Subcutaneous abdominal adipose tissue (tissue), 5 donors: ENCODE measurements around the gene ZNF331.
"Not testable (repeated sequence)": the region's sequence is repeated elsewhere in the genome, so short reads cannot be mapped to it uniquely, and the experiment has no call there.

Experiments
- H3K27ac ChIP-seq: one replicate; pipeline ENCODE4 v1.7.0; 2013; ENCODE audit warnings: low read depth, mild to moderate bottlenecking, inconsistent platforms, low read length, moderate library complexity
- H3K27me3 ChIP-seq, 5 donors: one replicate each; pipeline ENCODE4 v1.7.0; 2013; ENCODE audit warnings: low read length in 5 of 5, inconsistent platforms in 1 of 5; ENCODE audit not compliant: control insufficient read depth in 5 of 5, insufficient read depth in 4 of 5
- H3K36me3 ChIP-seq, 5 donors: one replicate each; pipeline ENCODE4 v1.7.0; 2013; ENCODE audit warnings: low read length in 5 of 5; ENCODE audit not compliant: control insufficient read depth in 5 of 5, insufficient read depth in 5 of 5
- H3K4me1 ChIP-seq, 5 donors: one replicate each; pipeline ENCODE4 v1.7.0; 2013; ENCODE audit warnings: low read length in 5 of 5, mild to moderate bottlenecking in 3 of 5, moderate library complexity in 1 of 5; ENCODE audit not compliant: control insufficient read depth in 5 of 5, insufficient read depth in 5 of 5
- H3K4me3 ChIP-seq, 5 donors: one replicate each; pipeline ENCODE4 v1.7.0; 2013; ENCODE audit warnings: low read length in 5 of 5, low read depth in 1 of 5
- H3K9ac ChIP-seq, 5 donors: one replicate each; pipeline ENCODE4 v1.7.0; 2013; ENCODE audit warnings: low read length in 5 of 5, mild to moderate bottlenecking in 4 of 5, moderate library complexity in 3 of 5
- H3K9me3 ChIP-seq, 5 donors: one replicate each; pipeline ENCODE4 v1.7.0; 2013; ENCODE audit warnings: low read length in 5 of 5; ENCODE audit not compliant: control insufficient read depth in 5 of 5
- donor health status: healthy.
- donor health status: healthy.
- donor health status: healthy.
- donor health status: healthy.
- donor health status: healthy.

ZNF331 gene

GRCh38 chr19:53507523-53508442 is 30.2 kb upstream of the ZNF331 start:
- H3K27ac ChIP-seq: no peak overlapping the region
- no peak overlapping the region for H3K4me3 ChIP-seq
- peaks cover 3 to 17% (median 11%) of the 10 kb centered on the region in 5 donors for H3K4me1 ChIP-seq
- no peak overlapping the region for H3K9ac ChIP-seq
- H3K36me3 ChIP-seq: peaks cover 0 to 15% (median 0%) of the 10 kb centered on the region in 5 donors
- H3K9me3 ChIP-seq: no peaks in the 10 kb centered on the region
- no peaks in the 10 kb centered on the region for H3K27me3 ChIP-seq

GRCh38 chr19:53509443-53509842 is 28.5 kb upstream of the ZNF331 start:
- H3K4me3 ChIP-seq: no peak overlapping the region
- no peaks in the 10 kb centered on the region for H3K9me3 ChIP-seq
- H3K36me3 ChIP-seq: peaks cover 0 to 17% (median 0%) of the 10 kb centered on the region in 5 donors
- H3K4me1 ChIP-seq: peaks cover 3 to 15% (median 6%) of the 10 kb centered on the region in 5 donors
- peak overlapping the region in 1 of 5 donors; percentile 12 for H3K9ac ChIP-seq
- no peaks in the 10 kb centered on the region for H3K27me3 ChIP-seq
- H3K27ac ChIP-seq: no peak overlapping the region

GRCh38 chr19:53509845-53510244 is 28.1 kb upstream of the ZNF331 start:
- Histone ChIP-seq H3K9ac (no peak overlapping the region), H3K4me3 (no peak overlapping the region), H3K4me1 (peaks cover 2 to 11% (median 3%) of the 10 kb centered on the region in 5 donors), H3K36me3 (peaks cover 0 to 14% (median 0%) of the 10 kb centered on the region in 5 donors), H3K9me3 (no peaks in the 10 kb centered on the region), H3K27me3 (no peaks in the 10 kb centered on the region), H3K27ac (no peak overlapping the region)

GRCh38 chr19:53511357-53511756 is 26.6 kb upstream of the ZNF331 start:
- Histone ChIP-seq H3K4me3 (no peak overlapping the region), H3K27ac (no peak overlapping the region)

GRCh38 chr19:53511933-53512374 is 26.0 kb upstream of the ZNF331 start:
- Histone ChIP-seq H3K4me1 (peaks cover 0 to 7% (median 2%) of the 10 kb centered on the region in 5 donors), H3K9ac (no peak overlapping the region), H3K9me3 (no peaks in the 10 kb centered on the region), H3K4me3 (no peak overlapping the region), H3K27me3 (no peaks in the 10 kb centered on the region), H3K36me3 (peaks cover 0 to 8% (median 0%) of the 10 kb centered on the region in 5 donors), H3K27ac (no peak overlapping the region)

More at GRCh38 chr19:53511357-53511756, 26.6 kb upstream of the ZNF331 start:
- H3K27me3 ChIP-seq: no peaks in the 10 kb centered on the region
- H3K9me3 ChIP-seq: no peaks in the 10 kb centered on the region
- peaks cover 0 to 11% (median 0%) of the 10 kb centered on the region in 5 donors for H3K36me3 ChIP-seq
- peaks cover 0 to 7% (median 2%) of the 10 kb centered on the region in 5 donors for H3K4me1 ChIP-seq
- no peak overlapping the region for H3K9ac ChIP-seq

- H3K4me3 ChIP-seq, H3K9me3 ChIP-seq, H3K36me3 ChIP-seq, H3K27me3 ChIP-seq, H3K27ac ChIP-seq, H3K9ac ChIP-seq: not testable (repeated sequence)
- H3K4me1 ChIP-seq: peaks cover 0 to 18% (median 4%) of the 10 kb centered on the region in 5 donors
These were observed 22.9 kb upstream of the ZNF331 start for GRCh38 chr19:53515047-53515446.

- Histone ChIP-seq H3K4me3 (no peak overlapping the region), H3K36me3 (peaks cover 0 to 6% (median 0%) of the 10 kb centered on the region in 5 donors), H3K27me3 (peaks cover 0 to 8% (median 0%) of the 10 kb centered on the region in 5 donors), H3K27ac (no peak overlapping the region), H3K4me1 (peaks cover 7 to 32% (median 19%) of the 10 kb centered on the region in 5 donors), H3K9ac (no peak overlapping the region), H3K9me3 (peaks cover 0 to 5% (median 0%) of the 10 kb centered on the region in 5 donors)
These were observed 20.7 kb upstream of the ZNF331 start for GRCh38 chr19:53517114-53517741.

GRCh38 chr19:53518121-53518520 is 19.8 kb upstream of the ZNF331 start:
- Histone ChIP-seq H3K9me3 (peaks cover 0 to 5% (median 0%) of the 10 kb centered on the region in 5 donors), H3K4me3 (no peak overlapping the region), H3K27me3 (peaks cover 0 to 8% (median 0%) of the 10 kb centered on the region in 5 donors), H3K9ac (no peak overlapping the region), H3K27ac (no peak overlapping the region), H3K4me1 (peaks cover 7 to 32% (median 19%) of the 10 kb centered on the region in 5 donors), H3K36me3 (peaks cover 0 to 4% (median 0%) of the 10 kb centered on the region in 5 donors)

- Histone ChIP-seq H3K9ac (no peak overlapping the region), H3K27ac (no peak overlapping the region), H3K4me3 (no peak overlapping the region), H3K4me1 (peaks cover 7 to 32% (median 19%) of the 10 kb centered on the region in 5 donors), H3K9me3 (peaks cover 0 to 5% (median 0%) of the 10 kb centered on the region in 5 donors), H3K36me3 (peaks cover 0 to 4% (median 0%) of the 10 kb centered on the region in 5 donors), H3K27me3 (peaks cover 0 to 8% (median 0%) of the 10 kb centered on the region in 5 donors)
These were observed 19.2 kb upstream of the ZNF331 start for GRCh38 chr19:53518716-53519115.
